GM21423 (cell line): ENCODE measurements around the gene SUSD1.

Source experiments
- ATAC-seq: cut with Tn5 transposase; IDR thresholded peaks from one replicate; pipeline ENCODE4 v1.9.1; 2021; ENCODE audit warnings: mild to moderate bottlenecking, moderate library complexity; ENCODE audit not compliant: unreplicated experiment

The SUSD1 gene

GRCh38 chr9:111993319-111993718 is 181.8 kb downstream of the SUSD1 start:
- no peak for ATAC-seq

GRCh38 chr9:111992523-111992922 is 182.6 kb downstream of the SUSD1 start:
- peak; percentile 89 for ATAC-seq

GRCh38 chr9:111991179-111991578 is 183.9 kb downstream of the SUSD1 start:
- ATAC-seq, result no peak
